ENCODE results near the gene SLC6A18. TPM values are rescaled to one million over a fixed set of nuclear protein-coding genes. Genes with fewer than 3 reads are reported as not detected.

Gene SLC6A18
- polyA plus RNA-seq, 1 of the 3 experiments (the other 2 are of a cell fraction), result not detected

GRCh38 chr5:1222621-1223277 lies 2.4 kb upstream of the SLC6A18 start:
- Histone ChIP-seq H3K9ac (no peak overlapping the region), H4K20me1 (ENCODE audit: insufficient read depth) (no peaks in the 10 kb centered on the region), H3K4me3 (ENCODE audit: low read depth in 2 of 2, low read length in 1 of 2) (no peak overlapping the region), H3K4me1 (ENCODE audit: control insufficient read depth in 1 of 2, insufficient read depth in 2 of 2, low read depth in 1 of 2, low read length in 1 of 2) (no peaks in the 10 kb centered on the region), H3K4me2 (no peak overlapping the region), H3K9me2 (no peaks in the 10 kb centered on the region), H3K27ac (ENCODE audit: low read depth in 2 of 2, low read length in 1 of 2) (no peak overlapping the region), H2AFZ (ENCODE audit: low read depth) (no peak overlapping the region), H3F3A (replicated peaks; ENCODE audit: insufficient read depth) (peaks cover 6% of the 10 kb centered on the region), H3K9me3 (no peaks in the 10 kb centered on the region), H3K79me2 (ENCODE audit: insufficient read depth) (no peaks in the 10 kb centered on the region), H3K36me3 (replicated peaks in 1 of 2; ENCODE audit: control insufficient read depth in 1 of 2, insufficient read depth in 2 of 2, low read length in 1 of 2) (no peaks in the 10 kb centered on the region), H3K27me3 (ENCODE audit: insufficient read depth) (no peaks in the 10 kb centered on the region; the same call in 1 of the 2 replicates)
- TF ChIP-seq FOSL2 (IDR thresholded peaks at IDR 0.05; ENCODE audit: borderline replicate concordance, low read depth), result no peak
- no peak for TF ChIP-seq IRF3 (IDR thresholded peaks at IDR 0.05; ENCODE audit: low read depth, low read length)
- ChIA-PET CTCF (no interaction called here), POLR2A (no interaction called here)
- WGBS (ENCODE audit: low lambda C conversion rate), result 67% methylated on average over 16 of the region's 27 CpGs
- no peak for DNase-seq

- DNase-seq, result no peak
- ChIA-PET CTCF (no interaction called here), POLR2A (no interaction called here)
- Histone ChIP-seq H3F3A (replicated peaks; ENCODE audit: insufficient read depth) (peaks cover 6% of the 10 kb centered on the region), H3K4me2 (no peak overlapping the region), H3K79me2 (ENCODE audit: insufficient read depth) (no peaks in the 10 kb centered on the region), H2AFZ (ENCODE audit: low read depth) (no peak overlapping the region), H4K20me1 (ENCODE audit: insufficient read depth) (no peaks in the 10 kb centered on the region), H3K27ac (ENCODE audit: low read depth in 2 of 2, low read length in 1 of 2) (no peak overlapping the region), H3K4me3 (ENCODE audit: low read depth in 2 of 2, low read length in 1 of 2) (no peak overlapping the region), H3K9me2 (no peaks in the 10 kb centered on the region), H3K9ac (no peak overlapping the region), H3K4me1 (ENCODE audit: control insufficient read depth in 1 of 2, insufficient read depth in 2 of 2, low read depth in 1 of 2, low read length in 1 of 2) (no peaks in the 10 kb centered on the region), H3K9me3 (no peaks in the 10 kb centered on the region), H3K27me3 (ENCODE audit: insufficient read depth) (peaks cover 5% of the 10 kb centered on the region; the same call in 1 of the 2 replicates), H3K36me3 (replicated peaks in 1 of 2; ENCODE audit: control insufficient read depth in 1 of 2, insufficient read depth in 2 of 2, low read length in 1 of 2) (no peaks in the 10 kb centered on the region)
- WGBS (ENCODE audit: low lambda C conversion rate), result 40% methylated on average over 7 of the region's 12 CpGs
- TF ChIP-seq MEF2A (IDR thresholded peaks at IDR 0.05; ENCODE audit: borderline replicate concordance, low read depth), result no peak
- no peak for TF ChIP-seq MXI1 (IDR thresholded peaks at IDR 0.05; ENCODE audit: low read depth, low read length)
- no peak for TF ChIP-seq JUND (IDR thresholded peaks at IDR 0.05)
- no peak for TF ChIP-seq NRF1 (IDR thresholded peaks at IDR 0.05; ENCODE audit: low read depth, low read length)
- no peak for TF ChIP-seq ELF1 (IDR thresholded peaks at IDR 0.05)
- no peak for TF ChIP-seq FOXM1 (IDR thresholded peaks at IDR 0.05; ENCODE audit: low read depth)
- TF ChIP-seq POLR2AphosphoS5 (IDR thresholded peaks at IDR 0.05; ENCODE audit: low read depth, low read length), result no peak
- TF ChIP-seq TAF1 (IDR thresholded peaks at IDR 0.05; ENCODE audit: borderline replicate concordance, low read depth, low read length), result no peak
- TF ChIP-seq MAX (IDR thresholded peaks at IDR 0.05; ENCODE audit: low read depth), result no peak
- TF ChIP-seq USF2 (IDR thresholded peaks at IDR 0.05; ENCODE audit: borderline replicate concordance, low read depth, low read length), result no peak
- TF ChIP-seq ZBTB33 (IDR thresholded peaks at IDR 0.05; ENCODE audit: borderline replicate concordance, low read depth), result no peak
- TF ChIP-seq SIN3A (IDR thresholded peaks at IDR 0.05; ENCODE audit: borderline replicate concordance, low read depth, low read length), result no peak
- TF ChIP-seq REST (IDR thresholded peaks at IDR 0.05; ENCODE audit: low read depth, low read length), result no peak
- TF ChIP-seq EZH2phosphoT487 (IDR thresholded peaks at IDR 0.05; ENCODE audit: borderline replicate concordance, low read depth), result no peak
- TF ChIP-seq GATA2 (CRISPR knock-in tag; IDR thresholded peaks at IDR 0.05), result no peak
- TF ChIP-seq FOSL2 (IDR thresholded peaks at IDR 0.05; ENCODE audit: borderline replicate concordance, low read depth), result no peak
Observed at GRCh38 chr5:1223278-1223670, 1.9 kb upstream of the SLC6A18 start.

All from SK-N-SH (cell line).